Stimulated activated CD4-positive, alpha-beta T cell treated with anti-CD3 and anti-CD28 coated beads, Interleukin-15, amount 100 ng/mL, for 24 hours (primary cell): ENCODE results near the gene CSH2.
A peak's percentile ranks its signal among the peaks of the same experiment; 100 is the strongest.

Experiments
- DNase-seq: peaks from one replicate; pipeline ENCODE4 v3.0.0-alpha.2; 2020

CSH2 gene

DNA sequence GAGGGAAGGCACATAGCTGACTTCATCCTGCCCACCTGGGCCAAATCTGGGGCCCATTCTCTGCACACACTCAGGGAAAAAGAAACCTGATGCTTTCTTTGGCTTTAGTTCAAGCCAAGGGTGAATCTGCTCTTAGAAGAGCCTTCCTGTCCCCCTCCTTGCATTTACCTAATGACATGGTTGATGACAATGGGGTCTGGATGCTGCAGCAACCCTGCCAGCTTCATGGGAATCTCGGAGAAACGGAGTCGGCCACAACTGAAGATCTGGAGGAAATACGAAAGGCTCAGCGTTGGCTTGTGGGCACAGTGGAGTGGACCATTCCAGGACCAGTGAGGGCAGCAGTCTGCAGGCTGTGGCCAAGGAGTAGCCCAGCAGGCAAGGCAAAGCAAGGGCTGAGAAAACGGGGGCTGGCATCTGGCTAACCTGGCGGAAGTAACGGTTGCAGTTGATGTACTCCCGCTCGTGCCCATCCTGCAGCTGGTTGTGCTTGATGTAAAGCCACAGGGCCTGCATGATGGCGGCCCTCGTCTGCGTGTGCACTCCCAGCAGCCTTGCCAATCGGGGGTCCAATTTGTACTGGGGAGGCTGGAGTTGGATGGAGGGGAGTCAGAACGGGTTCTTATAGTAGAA is 39.6 kb downstream of the CSH2 start:
- no peak for DNase-seq

DNA sequence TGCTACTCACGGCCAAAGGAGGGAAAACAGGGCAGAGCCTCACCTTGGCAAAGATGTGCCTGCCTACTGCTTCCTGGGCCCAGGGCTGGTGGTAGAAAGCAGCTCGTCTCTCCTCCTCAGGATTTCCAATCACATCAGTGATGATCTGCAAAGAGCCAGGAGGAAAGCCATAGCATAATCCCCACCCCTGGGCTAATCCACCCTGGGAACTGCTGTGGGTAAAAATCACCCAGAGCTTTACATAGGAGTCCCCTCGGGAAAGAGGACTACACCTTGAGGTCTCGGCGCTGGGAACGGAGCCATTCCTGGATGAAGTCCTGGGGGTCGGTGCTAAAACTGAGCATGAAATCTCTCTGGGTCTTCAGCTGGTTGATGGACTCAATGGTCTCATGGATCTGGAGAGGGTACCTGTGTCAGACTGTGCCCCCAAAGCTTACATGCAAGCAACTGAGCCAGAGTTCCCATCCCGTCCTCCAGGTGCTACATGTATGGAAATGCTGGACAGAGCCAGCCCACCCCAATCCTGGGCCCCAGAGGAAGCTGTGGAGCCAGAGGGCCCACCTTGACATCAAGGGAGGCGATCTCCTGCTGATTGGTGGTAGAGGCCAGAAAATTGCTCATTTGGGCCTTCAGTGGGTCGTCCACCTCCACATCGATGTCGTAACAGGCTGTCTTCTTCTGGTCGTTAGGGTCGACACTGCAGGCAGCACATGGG is 40.3 kb downstream of the CSH2 start:
- no peak for DNase-seq

GRCh38 chr17:63832455-63832854 is 41.0 kb downstream of the CSH2 start:
- no peak for DNase-seq

GRCh38 chr17:63832014-63832413 is 41.5 kb downstream of the CSH2 start:
- DNase-seq = no peak

DNA sequence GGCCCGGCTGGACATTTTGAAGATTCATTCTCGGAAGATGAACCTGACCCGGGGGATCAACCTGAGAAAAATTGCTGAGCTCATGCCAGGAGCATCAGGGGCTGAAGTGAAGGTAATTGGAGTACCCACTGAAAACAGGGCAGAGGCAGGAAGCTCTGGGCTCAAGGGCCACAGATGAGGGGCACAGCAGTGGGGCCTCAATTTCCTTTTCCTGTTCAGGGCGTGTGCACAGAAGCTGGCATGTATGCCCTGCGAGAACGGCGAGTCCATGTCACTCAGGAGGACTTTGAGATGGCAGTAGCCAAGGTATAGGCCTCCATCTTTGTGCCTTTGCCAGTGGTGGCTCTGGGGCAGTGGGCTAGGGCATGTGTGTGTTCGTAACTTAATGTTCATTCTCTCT is 42.0 kb downstream of the CSH2 start:
- DNase-seq = no peak

- no peak for DNase-seq
These were observed 42.5 kb downstream of the CSH2 start for GRCh38 chr17:63830904-63831491.

- DNase-seq = no peak
These were observed 43.2 kb downstream of the CSH2 start for GRCh38 chr17:63830278-63830677.

DNA sequence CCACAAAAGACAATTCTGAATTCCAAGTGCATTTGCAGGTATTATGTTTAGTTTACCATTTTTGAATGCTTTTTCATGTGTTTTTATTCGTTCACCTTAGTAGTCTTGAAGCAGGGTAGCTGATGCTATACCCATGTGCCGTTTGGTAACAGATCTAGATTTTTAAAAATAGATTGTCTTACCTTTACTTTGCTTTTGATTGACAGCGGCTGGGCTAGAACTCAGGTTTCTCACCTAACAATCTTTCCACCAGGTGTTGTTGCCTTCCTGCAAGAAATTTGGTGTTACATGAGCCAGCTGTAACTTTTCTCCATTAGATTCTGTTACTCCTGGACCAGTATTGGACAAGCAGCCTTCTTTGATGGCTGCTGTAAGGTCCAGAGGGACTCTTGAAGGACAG is 44.5 kb downstream of the CSH2 start:
- no peak for DNase-seq

- no peak for DNase-seq
These were observed 45.7 kb downstream of the CSH2 start for GRCh38 chr17:63827801-63828221.

- peak; percentile 97 for DNase-seq
These were observed 46.3 kb downstream of the CSH2 start, which contains the start of the genes FTSJ3 and PSMC5 for GRCh38 chr17:63827002-63827800. Gene FTSJ3 (minus strand): TSS chr17:63827663. CDS start chr17:63826902, 761 bp downstream. Gene PSMC5 (plus strand): TSS chr17:63827431. CDS start chr17:63827491, 60 bp downstream.

DNA sequence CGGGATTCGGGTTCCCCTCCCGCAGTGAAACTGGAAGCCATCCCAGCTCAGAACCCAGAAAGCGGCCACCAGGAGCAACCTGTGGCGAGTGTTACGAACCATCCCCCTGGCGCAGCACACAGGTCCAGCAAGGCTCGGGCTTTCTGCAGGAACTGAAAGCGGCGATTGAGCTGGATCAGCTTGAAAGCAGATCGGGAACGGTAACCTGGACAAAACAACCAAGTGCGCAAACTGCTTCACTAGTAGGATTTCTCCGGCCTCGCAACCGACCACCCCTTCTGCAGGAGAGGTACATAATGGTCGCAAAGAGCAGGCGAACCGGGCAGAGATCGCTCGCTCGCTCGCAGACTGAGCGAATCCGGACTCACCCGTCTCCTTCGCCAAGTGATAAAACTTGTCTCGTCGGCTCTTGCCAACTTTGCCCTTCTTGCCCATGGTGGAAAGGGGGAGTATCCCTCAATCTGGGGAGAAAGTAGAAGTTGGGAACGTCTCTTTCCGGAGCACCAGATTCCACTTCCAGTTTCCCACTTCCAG is 46.9 kb downstream of the CSH2 start:
- DNase-seq = peak; percentile 38

DNA sequence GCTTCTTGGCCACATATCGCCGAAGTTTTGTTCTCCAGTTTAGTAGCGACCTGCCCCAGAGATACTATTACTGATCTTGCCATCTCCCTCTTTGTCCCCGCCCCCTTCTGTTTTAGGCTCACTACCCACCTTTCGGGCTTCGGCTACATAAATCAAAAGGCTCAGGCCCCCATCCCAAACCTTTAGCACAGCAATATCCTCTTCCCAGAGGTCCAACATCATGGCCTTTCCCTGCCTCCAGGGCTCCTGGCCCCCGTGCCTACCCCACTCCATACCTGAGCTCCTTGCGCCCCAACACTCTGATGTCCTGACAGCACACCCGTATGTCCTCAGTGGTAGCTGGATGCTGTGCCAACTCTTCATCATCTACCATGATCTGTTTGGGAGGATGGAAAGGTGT is 49.1 kb downstream of the CSH2 start:
- no peak for DNase-seq

DNA sequence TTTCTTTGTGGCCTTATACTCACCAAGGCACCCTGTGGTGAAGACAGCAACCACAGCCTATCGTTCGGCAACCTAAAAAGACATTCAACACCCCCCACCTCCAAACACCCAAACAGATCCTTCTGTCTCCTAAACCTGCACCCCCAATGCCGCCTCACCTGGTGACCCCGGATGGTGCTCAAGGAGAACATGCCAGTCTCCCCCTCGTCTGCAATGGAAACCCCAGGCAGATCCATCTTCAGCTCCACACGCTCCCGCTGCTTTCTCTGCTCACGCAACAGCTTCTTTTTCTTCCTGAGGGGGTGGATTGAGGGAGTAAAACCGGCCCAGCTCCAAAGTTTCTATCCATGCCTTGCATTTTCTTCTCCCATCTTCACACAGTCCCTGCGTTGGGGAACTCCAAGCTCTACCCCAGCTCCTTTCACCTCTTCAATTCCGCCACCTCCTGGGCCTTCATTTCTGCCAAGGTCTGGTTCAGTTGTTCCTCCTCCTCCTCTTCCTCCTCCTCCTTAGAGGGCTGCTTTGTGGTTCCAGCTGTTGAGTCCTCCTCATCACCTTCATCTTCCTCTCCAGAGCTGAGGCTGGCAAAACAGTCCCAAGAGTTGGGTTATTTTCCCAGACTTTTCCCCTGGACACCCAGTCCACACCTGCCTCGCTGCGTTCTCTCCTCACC is 49.7 kb downstream of the CSH2 start:
- DNase-seq = no peak

DNA sequence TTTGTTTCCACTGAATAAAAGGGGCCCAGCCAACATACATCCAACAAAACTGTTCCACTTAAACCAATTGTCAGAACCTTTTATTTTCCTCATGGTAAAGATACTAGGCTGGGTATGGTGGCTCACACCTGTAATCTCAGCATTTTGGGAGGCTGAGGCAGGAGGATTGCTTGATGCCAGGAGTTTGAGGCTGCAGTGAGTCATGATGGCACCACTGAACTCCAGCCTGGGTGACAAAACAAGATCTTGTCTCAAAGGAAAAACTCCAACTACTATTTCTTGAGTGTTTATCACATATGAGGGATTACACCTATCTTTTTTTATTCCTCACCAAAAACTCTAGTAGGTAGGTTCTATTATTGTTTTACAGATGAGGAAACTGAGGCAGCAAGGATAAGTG is 50.9 kb downstream of the CSH2 start:
- no peak for DNase-seq
